GM12878 (cell line): ENCODE data around the gene MGRN1. TPM values are rescaled to one million over a fixed set of nuclear protein-coding genes. Genes with fewer than 3 reads are reported as not detected.

Experiments
- EZH2 ChIP-seq: IDR thresholded peaks from 2 replicates; pipeline ENCODE4 v1.6.1; 2012; ENCODE audit warnings: low read depth, mild to moderate bottlenecking, control low read depth, inconsistent platforms, low read length, borderline replicate concordance; ENCODE audit not compliant: control insufficient read depth
- polyA plus RNA-seq, 11 experiments: library from polyadenylated mRNA; depleted of rRNA in 4 of 11; unstranded in 6 of 11; stranded (reverse) in 5 of 11; fragments of >200 nt; fragmentation: Nextera tagmentation in 4 of 11; fragmentation: Illumina TruSeq in 1 of 11; extraction: Ambion mirVana in 4 of 11; extraction: Trizol in 1 of 11; gene quantifications; 1 replicate in 1 of 11; 2 replicates in 10 of 11; pipeline versions ENCODE4 v1.2.1 to v1.2.3, GENCODE V29; 2011 to 2016; ENCODE audit warnings: inconsistent platforms in 2 of 11, missing spikeins in 2 of 11, low read depth in 1 of 11
- total RNA-seq, 4 experiments: library from RNA; depleted of rRNA in 3 of 4; stranded (reverse); fragments of >200 nt in 3 of 4; fragmentation: Illumina TruSeq in 1 of 4; extraction: Trizol in 1 of 4; gene quantifications; 2 replicates each; pipeline versions ENCODE4 v1.2.1 to v1.2.3, GENCODE V29; 2013 to 2021
- TF ChIP-seq, protein P1 (sequence below): IDR thresholded peaks from 2 replicates; pipeline ENCODE4 v1.6.1; 2011; ENCODE audit warnings: borderline replicate concordance, low read depth, mild to moderate bottlenecking, moderate library complexity, low read length; ENCODE audit not compliant: insufficient read depth, poor library complexity, severe bottlenecking
- TF ChIP-seq, protein P2 (sequence below): fragments of 450-650 bp; conservative IDR thresholded peaks from 2 replicates; pipeline ENCODE4 v1.6.1; 2017; ENCODE audit warnings: mild to moderate bottlenecking, moderate library complexity
- TF ChIP-seq, protein P3 (sequence below): IDR thresholded peaks from 2 replicates; pipeline ENCODE4 v1.6.1; 2011; ENCODE audit warnings: mild to moderate bottlenecking, low read depth, low read length, moderate library complexity; ENCODE audit not compliant: insufficient replicate concordance

The MGRN1 gene
- total and polyA plus RNA-seq, 10 of the 15 experiments (the other 5 are each of a cell fraction or from before 2014, with no cell fraction given), result 0.35 to 86.7 (median 14.6) TPM

- TF ChIP-seq, protein P1, sequence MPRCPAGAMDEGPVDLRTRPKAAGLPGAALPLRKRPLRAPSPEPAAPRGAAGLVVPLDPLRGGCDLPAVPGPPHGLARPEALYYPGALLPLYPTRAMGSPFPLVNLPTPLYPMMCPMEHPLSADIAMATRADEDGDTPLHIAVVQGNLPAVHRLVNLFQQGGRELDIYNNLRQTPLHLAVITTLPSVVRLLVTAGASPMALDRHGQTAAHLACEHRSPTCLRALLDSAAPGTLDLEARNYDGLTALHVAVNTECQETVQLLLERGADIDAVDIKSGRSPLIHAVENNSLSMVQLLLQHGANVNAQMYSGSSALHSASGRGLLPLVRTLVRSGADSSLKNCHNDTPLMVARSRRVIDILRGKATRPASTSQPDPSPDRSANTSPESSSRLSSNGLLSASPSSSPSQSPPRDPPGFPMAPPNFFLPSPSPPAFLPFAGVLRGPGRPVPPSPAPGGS, result peak; percentile 99
- TF ChIP-seq, protein P2, sequence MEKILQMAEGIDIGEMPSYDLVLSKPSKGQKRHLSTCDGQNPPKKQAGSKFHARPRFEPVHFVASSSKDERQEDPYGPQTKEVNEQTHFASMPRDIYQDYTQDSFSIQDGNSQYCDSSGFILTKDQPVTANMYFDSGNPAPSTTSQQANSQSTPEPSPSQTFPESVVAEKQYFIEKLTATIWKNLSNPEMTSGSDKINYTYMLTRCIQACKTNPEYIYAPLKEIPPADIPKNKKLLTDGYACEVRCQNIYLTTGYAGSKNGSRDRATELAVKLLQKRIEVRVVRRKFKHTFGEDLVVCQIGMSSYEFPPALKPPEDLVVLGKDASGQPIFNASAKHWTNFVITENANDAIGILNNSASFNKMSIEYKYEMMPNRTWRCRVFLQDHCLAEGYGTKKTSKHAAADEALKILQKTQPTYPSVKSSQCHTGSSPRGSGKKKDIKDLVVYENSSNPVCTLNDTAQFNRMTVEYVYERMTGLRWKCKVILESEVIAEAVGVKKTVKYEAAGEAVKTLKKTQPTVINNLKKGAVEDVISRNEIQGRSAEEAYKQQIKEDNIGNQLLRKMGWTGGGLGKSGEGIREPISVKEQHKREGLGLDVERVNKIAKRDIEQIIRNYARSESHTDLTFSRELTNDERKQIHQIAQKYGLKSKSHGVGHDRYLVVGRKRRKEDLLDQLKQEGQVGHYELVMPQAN, result no peak
- TF ChIP-seq, protein P3, sequence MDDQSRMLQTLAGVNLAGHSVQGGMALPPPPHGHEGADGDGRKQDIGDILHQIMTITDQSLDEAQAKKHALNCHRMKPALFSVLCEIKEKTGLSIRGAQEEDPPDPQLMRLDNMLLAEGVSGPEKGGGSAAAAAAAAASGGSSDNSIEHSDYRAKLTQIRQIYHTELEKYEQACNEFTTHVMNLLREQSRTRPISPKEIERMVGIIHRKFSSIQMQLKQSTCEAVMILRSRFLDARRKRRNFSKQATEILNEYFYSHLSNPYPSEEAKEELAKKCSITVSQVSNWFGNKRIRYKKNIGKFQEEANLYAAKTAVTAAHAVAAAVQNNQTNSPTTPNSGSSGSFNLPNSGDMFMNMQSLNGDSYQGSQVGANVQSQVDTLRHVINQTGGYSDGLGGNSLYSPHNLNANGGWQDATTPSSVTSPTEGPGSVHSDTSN, result peak; percentile 75
- no peak for TF ChIP-seq EZH2
- TF ChIP-seq, all 136 proteins: peak for 4
Observed at GRCh38 chr16:4689864-4690704, 65.5 kb downstream of the MGRN1 start (continued).
